NCI-H345 (cell line): ENCODE results near the gene CD48.

ENCODE experiments used
- DNase-seq: peaks from one replicate; lab custom pipeline; 2025; lab: John Stamatoyannopoulos, UW

CD48 gene

GRCh38 chr1:160634543-160635491 lies 76.8 kb downstream of the CD48 start:
- DNase-seq: no peak

GRCh38 chr1:160633330-160633903 lies 78.2 kb downstream of the CD48 start:
- no peak for DNase-seq

- DNase-seq: no peak
These were observed 79.5 kb downstream of the CD48 start for GRCh38 chr1:160631983-160632625.

- peak; percentile 18 for DNase-seq
These were observed 80.8 kb downstream of the CD48 start for GRCh38 chr1:160630523-160631451.

GRCh38 chr1:160629286-160630210 lies 82.1 kb downstream of the CD48 start:
- no peak for DNase-seq

GRCh38 chr1:160628799-160629263 lies 82.8 kb downstream of the CD48 start:
- no peak for DNase-seq
